OCI-LY3 (cell line): Measurements from ENCODE around the gene VIP.

ENCODE experiments used
- EZH2phosphoT487 ChIP-seq: fragments of 200-600 bp; shearing (Covaris generic); IDR thresholded peaks from 2 replicates; pipeline ENCODE4 v1.6.1; 2018; ENCODE audit warnings: antibody characterized with exemption, mixed run types, low read depth
- TF ChIP-seq, protein P1 (sequence below): fragments of 200-600, 300-600 bp; sonication (generic); IDR thresholded peaks from 2 replicates; pipeline ENCODE4 v1.5.1; 2014; ENCODE audit warnings: antibody characterized with exemption, low read length, low read depth

DNA sequence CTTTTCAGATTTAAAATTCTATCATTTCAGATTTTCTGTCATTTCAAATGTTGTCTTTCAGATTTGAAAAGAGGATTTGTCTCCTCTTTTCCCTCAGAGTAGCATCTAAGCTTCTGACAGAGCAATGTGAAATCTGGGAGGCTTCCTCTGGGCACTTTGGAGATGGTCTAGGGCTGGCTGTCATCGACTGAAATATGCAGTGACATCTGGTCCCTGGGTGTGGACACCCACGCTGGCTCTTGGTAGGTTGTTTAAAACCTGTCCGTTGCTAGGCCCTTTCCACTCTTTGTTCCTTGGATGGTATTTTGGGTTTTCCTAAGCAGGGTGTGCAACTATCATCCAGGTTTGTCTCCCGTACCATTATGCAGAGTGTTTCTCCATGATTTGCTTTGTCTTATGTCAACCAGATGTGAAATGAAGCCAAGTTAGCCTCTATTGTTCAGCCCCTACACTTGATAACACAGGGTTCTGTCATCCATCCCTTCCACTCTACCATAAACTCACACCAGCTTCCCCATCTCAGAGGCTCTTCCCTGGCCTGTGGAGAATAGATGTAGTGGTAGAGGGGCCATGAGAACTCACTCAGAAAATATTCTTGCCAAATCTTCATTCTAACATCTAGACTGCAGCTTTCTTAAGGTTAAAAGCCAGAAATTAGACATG lies 5.0 kb upstream of the VIP start:
- TF ChIP-seq, protein P1, sequence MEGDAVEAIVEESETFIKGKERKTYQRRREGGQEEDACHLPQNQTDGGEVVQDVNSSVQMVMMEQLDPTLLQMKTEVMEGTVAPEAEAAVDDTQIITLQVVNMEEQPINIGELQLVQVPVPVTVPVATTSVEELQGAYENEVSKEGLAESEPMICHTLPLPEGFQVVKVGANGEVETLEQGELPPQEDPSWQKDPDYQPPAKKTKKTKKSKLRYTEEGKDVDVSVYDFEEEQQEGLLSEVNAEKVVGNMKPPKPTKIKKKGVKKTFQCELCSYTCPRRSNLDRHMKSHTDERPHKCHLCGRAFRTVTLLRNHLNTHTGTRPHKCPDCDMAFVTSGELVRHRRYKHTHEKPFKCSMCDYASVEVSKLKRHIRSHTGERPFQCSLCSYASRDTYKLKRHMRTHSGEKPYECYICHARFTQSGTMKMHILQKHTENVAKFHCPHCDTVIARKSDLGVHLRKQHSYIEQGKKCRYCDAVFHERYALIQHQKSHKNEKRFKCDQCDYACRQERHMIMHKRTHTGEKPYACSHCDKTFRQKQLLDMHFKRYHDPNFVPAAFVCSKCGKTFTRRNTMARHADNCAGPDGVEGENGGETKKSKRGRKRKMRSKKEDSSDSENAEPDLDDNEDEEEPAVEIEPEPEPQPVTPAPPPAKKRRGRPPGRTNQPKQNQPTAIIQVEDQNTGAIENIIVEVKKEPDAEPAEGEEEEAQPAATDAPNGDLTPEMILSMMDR = no peak
- TF ChIP-seq EZH2phosphoT487 = no peak
